ENCODE data around the gene NGEF. TPM values are rescaled to one million over a fixed set of nuclear protein-coding genes. Genes with fewer than 3 reads are reported as not detected.
A peak's percentile ranks its signal among the peaks of the same experiment; 100 is the strongest.

NGEF gene
- total and polyA plus RNA-seq, 4 donors = 15.4 to 46.3 (median 29.2) TPM

DNA sequence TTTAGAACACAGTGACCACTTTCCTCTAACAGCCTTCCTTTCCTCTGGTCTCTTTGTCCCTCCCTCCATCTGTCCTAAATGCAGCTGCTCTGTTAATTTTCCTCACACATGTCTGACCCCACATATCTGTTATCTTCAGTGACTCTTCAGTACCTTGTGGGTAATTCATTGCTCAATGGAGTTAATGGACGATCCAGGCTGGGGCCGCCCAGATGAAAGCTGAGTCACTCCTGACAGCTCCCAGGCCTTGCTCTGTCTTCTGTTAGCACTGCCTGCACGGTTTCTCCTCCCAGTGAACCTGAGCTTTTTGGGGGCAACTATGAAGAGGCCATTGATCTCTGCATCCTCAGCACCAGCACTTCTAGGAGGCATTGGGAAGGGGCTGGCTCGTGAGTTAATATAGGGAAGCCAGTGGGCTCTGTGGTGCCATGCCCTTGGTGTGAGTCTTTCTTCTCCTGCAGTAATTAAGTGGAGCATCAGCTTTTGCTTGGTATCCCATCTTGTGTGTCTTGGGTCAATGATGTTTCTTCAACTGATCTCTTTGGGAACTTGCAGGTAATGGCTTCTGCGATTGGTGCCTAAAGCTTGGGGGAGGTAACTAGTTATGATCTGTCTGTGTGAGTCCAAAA, 75.7 kb downstream of the NGEF start:
- no peaks in the 10 kb centered on the region for H3K4me1 ChIP-seq (ENCODE audit: control insufficient read depth, insufficient read depth, low read length)
- WGBS (ENCODE audit: insufficient coverage) = 75% methylated on average over 5 of the region's 5 CpGs
- DNase-seq (ENCODE audit: low read depth in 4 of 6, low spot score in 6 of 6) = no peak
- no peaks in the 10 kb centered on the region for H3K27me3 ChIP-seq (ENCODE audit: control insufficient read depth, insufficient read depth, low read length)
- no peak overlapping the region for H3K27ac ChIP-seq (ENCODE audit: low read depth, low read length)
- no peaks in the 10 kb centered on the region for H3K36me3 ChIP-seq (ENCODE audit: control insufficient read depth, insufficient read depth, low read length)
- H3K4me3 ChIP-seq (ENCODE audit: low read depth, low read length) = no peak overlapping the region
- H3K9me3 ChIP-seq (ENCODE audit: control insufficient read depth, insufficient read depth, low read length) = no peaks in the 10 kb centered on the region

DNA sequence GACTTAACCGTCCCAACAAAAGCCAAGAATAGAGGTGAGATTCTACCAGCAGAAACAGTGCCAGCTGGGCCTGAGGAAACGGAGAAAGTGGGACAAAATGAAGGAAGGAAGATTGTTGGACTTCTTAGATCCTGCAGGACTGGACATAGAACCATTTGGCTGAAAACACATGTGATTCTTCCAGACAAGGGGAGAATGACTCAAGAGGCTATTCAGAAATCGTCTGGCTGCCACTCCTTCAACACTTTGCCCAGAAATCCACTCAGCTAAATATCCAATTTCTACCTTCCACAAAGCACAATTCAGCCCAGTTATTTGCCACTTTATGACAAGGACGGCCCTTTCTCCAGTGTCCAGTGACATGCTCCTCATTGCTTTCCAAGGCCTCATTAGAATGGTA, 81.4 kb downstream of the NGEF start:
- H3K4me3 ChIP-seq (ENCODE audit: low read depth, low read length) = no peak overlapping the region
- DNase-seq (ENCODE audit: low read depth in 4 of 6, low spot score in 6 of 6) = no peak
- H3K4me1 ChIP-seq (ENCODE audit: control insufficient read depth, insufficient read depth, low read length) = peaks cover 17% of the 10 kb centered on the region
- no peak overlapping the region for H3K27ac ChIP-seq (ENCODE audit: low read depth, low read length)
- H3K36me3 ChIP-seq (ENCODE audit: control insufficient read depth, insufficient read depth, low read length) = no peaks in the 10 kb centered on the region
- peaks cover 7% of the 10 kb centered on the region for H3K27me3 ChIP-seq (ENCODE audit: control insufficient read depth, insufficient read depth, low read length)
- H3K9me3 ChIP-seq (ENCODE audit: control insufficient read depth, insufficient read depth, low read length) = no peaks in the 10 kb centered on the region
- WGBS (ENCODE audit: insufficient coverage) = 86% methylated on average over 3 of the region's 4 CpGs

DNA sequence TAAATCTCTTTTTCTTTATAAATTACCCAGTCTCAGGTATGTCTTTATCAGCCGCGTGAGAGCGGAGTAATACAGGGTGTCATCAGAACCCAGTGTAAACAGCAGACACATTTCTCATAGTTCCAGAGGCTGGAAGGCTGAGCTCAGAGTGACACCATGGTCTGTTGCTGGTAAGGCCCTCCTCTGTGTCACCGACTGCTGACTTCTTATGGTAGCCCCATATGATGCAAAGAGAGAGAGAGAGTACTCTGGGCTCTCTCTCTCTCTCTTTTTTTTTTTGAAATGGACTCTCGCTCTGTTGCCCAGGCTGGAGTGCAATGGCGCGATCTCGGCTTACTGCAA, 83.0 kb downstream of the NGEF start:
- 67% methylated on average over 3 of the region's 8 CpGs for WGBS (ENCODE audit: insufficient coverage)
- Histone ChIP-seq H3K4me3 (ENCODE audit: low read depth, low read length) (no peak overlapping the region), H3K4me1 (ENCODE audit: control insufficient read depth, insufficient read depth, low read length) (peaks cover 32% of the 10 kb centered on the region), H3K9me3 (ENCODE audit: control insufficient read depth, insufficient read depth, low read length) (no peaks in the 10 kb centered on the region), H3K27ac (ENCODE audit: low read depth, low read length) (no peak overlapping the region), H3K27me3 (ENCODE audit: control insufficient read depth, insufficient read depth, low read length) (peaks cover 23% of the 10 kb centered on the region), H3K36me3 (ENCODE audit: control insufficient read depth, insufficient read depth, low read length) (no peaks in the 10 kb centered on the region)
- DNase-seq (ENCODE audit: low read depth in 4 of 6, low spot score in 6 of 6) = no peak

DNA sequence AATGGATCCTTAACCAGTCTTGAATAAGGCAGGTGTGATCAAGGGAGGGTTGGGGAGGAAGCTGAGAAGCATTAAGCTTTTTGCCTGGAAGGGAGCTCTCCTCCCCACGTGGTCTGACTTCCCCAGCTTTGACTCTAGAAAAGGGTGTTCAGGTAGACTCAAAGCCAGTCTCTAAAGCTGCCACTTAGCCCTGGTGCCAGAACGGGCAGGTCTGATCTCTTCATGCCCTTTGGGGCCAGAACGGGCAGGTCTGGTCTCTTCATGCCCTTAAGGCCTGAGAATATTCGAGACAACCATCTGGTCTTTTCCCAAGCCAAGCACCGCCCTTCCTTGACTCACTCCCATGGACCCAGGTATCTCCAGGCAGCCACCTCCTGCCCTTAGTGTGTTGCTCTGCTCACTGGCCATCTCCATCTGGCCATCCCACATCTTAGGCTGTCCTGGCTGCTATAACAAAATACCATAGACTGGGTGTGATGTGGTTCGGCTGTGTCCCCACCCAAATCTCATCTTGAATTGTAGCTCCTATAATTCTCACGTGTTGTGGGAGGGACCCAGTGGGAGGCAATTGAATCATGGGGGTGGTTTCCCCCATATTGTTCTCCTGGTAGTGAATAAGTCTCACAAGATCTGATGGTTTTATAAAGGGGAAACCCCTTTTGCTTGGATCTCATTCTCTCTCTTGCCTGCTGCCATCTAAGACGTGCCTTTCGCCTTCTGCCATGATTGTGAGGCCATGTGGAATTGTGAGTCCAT, 83.6 kb downstream of the NGEF start:
- 75% methylated on average over 5 of the region's 9 CpGs for WGBS (ENCODE audit: insufficient coverage)
- Histone ChIP-seq H3K9me3 (ENCODE audit: control insufficient read depth, insufficient read depth, low read length) (no peaks in the 10 kb centered on the region), H3K27ac (ENCODE audit: low read depth, low read length) (no peak overlapping the region), H3K4me3 (ENCODE audit: low read depth, low read length) (no peak overlapping the region), H3K27me3 (ENCODE audit: control insufficient read depth, insufficient read depth, low read length) (peaks cover 25% of the 10 kb centered on the region), H3K36me3 (ENCODE audit: control insufficient read depth, insufficient read depth, low read length) (no peaks in the 10 kb centered on the region), H3K4me1 (ENCODE audit: control insufficient read depth, insufficient read depth, low read length) (peaks cover 32% of the 10 kb centered on the region)
- peak in 1 of 6 donors; percentile 5 for DNase-seq (ENCODE audit: low read depth in 4 of 6, low spot score in 6 of 6)

DNA sequence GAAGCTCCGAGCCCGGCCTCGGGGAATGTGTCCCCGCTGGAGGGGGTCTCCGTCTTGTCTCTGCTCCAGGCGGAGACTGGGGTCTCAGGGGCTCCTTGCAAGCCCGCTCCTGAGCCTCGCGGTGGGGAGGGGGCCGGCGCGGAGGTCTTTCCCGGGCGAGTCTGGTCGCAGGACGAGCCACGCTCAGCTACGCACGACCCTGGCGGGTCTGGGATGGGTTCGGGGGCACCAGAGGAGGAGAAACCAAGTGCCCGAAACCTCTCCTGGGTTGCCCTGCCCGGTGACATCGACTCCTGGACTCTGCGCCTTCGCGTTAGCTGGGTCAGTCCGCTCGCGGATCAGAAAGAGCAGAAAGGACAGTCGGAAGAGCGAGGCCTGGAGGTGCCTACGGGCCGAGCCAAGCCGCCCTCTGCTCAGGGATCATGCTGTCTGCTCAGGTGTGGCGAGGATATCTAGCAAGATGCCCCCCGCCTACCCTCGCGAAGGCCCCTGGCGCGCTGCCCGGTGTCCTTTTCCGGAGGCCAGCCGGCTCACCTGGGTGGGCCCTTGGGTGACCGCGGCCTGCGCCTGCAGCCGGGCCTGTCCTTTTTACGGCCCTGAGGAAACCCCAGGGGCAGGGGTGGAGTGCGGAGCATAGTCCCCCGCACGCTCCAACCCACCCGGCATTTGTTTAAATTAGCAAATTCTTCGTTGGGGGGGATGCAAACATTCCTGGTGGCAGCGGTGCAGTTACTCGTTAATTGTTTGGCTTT, 84.3 kb downstream of the NGEF start:
- DNase-seq (ENCODE audit: low read depth in 4 of 6, low spot score in 6 of 6) = peak in 1 of 6 donors; percentile 31
- H3K27ac ChIP-seq (ENCODE audit: low read depth, low read length) = no peak overlapping the region
- H3K9me3 ChIP-seq (ENCODE audit: control insufficient read depth, insufficient read depth, low read length) = no peaks in the 10 kb centered on the region
- H3K4me3 ChIP-seq (ENCODE audit: low read depth, low read length) = peak overlapping the region; percentile 11
- peaks cover 32% of the 10 kb centered on the region for H3K4me1 ChIP-seq (ENCODE audit: control insufficient read depth, insufficient read depth, low read length)
- 13% methylated on average over 54 of the region's 56 CpGs for WGBS (ENCODE audit: insufficient coverage)
- peaks cover 25% of the 10 kb centered on the region for H3K27me3 ChIP-seq (ENCODE audit: control insufficient read depth, insufficient read depth, low read length)
- peaks cover under 1% of the 10 kb centered on the region for H3K36me3 ChIP-seq (ENCODE audit: control insufficient read depth, insufficient read depth, low read length)

DNA sequence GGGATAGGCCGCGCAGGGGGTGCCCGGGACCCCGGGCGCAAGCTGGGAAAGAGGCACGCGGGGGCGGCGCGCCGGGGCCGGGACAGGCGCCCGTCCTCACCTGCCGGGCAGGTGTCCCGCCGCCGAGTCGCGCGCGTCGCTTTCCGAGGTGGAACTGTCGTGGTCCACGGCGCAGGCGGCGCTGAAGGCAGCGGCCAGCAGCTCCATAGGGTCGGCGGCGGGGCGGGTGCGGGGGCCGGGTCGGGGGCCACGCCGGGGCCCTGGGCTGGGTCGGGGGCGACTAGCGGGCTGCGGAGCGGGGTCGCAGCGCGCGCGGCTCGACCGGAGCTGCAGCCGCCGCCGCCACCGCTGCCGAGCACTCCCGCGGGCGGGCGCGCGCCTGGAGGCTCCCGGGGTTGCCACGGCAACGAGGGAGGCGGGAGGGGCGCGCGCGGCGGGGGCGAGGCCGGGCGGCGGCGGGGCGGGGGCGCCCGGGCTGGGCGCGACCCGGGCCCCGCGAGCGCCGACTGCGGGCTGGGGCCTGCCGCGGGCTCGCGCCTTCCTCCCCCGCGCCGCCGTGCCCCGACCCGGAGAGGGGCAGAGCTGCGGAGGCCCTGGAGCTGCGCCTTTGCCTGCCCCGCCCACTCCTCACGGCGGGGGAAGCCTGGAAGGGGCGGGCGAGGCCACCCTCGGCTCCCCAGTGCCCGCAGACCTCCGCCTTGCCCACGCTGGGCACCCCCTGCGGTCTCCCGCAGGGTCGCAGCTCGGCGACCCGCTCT, 85.1 kb downstream of the NGEF start:
- Histone ChIP-seq H3K4me3 (ENCODE audit: low read depth, low read length) (peak overlapping the region; percentile 11), H3K27me3 (ENCODE audit: control insufficient read depth, insufficient read depth, low read length) (peaks cover 25% of the 10 kb centered on the region), H3K9me3 (ENCODE audit: control insufficient read depth, insufficient read depth, low read length) (no peaks in the 10 kb centered on the region), H3K36me3 (ENCODE audit: control insufficient read depth, insufficient read depth, low read length) (peaks cover 6% of the 10 kb centered on the region), H3K27ac (ENCODE audit: low read depth, low read length) (no peak overlapping the region), H3K4me1 (ENCODE audit: control insufficient read depth, insufficient read depth, low read length) (peaks cover 32% of the 10 kb centered on the region)
- under 1% methylated on average over 114 of the region's 114 CpGs for WGBS (ENCODE audit: insufficient coverage)
- DNase-seq (ENCODE audit: low read depth in 4 of 6, low spot score in 6 of 6) = peak in 3 of 6 donors; percentile 40 to 82 (median 81)

DNA sequence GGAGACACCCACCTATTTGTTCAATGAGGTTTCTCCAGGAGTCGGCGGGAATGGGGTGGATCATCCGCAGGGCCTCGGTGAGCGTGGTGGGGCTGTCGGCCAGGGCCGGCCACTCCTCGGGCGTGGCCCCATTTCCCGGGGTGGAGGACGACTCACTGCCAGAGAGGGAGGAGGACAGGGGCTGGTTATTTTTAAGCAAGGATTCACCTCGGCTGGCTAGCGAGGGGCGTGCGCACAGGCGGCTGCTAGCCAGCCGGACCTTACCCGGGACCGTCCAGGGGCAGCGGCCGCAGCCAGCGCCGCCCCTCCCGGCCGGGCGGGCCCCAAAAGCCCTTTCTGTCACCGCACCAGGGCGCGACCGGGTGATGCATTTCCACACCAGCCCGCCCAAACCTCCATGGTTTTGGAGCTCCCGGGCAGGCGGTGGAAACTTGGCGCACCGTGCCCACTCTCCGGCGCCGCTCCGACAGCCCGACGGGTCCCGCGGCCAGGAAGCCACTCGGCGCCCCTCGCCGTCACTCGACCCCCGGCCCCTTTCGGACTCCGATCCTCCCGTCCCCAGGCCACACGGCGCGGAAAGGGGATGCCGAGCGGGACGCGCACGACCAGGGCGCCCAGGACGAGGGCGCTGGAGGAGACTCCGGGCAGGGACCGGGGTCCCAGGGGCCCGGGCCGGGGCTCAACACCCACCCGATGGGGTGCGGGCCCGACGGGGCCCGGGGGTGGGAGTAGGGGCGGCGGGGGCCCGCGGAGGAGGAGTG, 85.8 kb downstream of the NGEF start:
- H3K27me3 ChIP-seq (ENCODE audit: control insufficient read depth, insufficient read depth, low read length) = peaks cover 25% of the 10 kb centered on the region
- H3K36me3 ChIP-seq (ENCODE audit: control insufficient read depth, insufficient read depth, low read length) = peaks cover 6% of the 10 kb centered on the region
- peaks cover 32% of the 10 kb centered on the region for H3K4me1 ChIP-seq (ENCODE audit: control insufficient read depth, insufficient read depth, low read length)
- H3K27ac ChIP-seq (ENCODE audit: low read depth, low read length) = no peak overlapping the region
- H3K9me3 ChIP-seq (ENCODE audit: control insufficient read depth, insufficient read depth, low read length) = no peaks in the 10 kb centered on the region
- under 1% methylated on average over 76 of the region's 76 CpGs for WGBS (ENCODE audit: insufficient coverage)
- DNase-seq (ENCODE audit: low read depth in 4 of 6, low spot score in 6 of 6) = peak in 2 of 6 donors; percentile 11 to 30
- H3K4me3 ChIP-seq (ENCODE audit: low read depth, low read length) = peak overlapping the region; percentile 24

DNA sequence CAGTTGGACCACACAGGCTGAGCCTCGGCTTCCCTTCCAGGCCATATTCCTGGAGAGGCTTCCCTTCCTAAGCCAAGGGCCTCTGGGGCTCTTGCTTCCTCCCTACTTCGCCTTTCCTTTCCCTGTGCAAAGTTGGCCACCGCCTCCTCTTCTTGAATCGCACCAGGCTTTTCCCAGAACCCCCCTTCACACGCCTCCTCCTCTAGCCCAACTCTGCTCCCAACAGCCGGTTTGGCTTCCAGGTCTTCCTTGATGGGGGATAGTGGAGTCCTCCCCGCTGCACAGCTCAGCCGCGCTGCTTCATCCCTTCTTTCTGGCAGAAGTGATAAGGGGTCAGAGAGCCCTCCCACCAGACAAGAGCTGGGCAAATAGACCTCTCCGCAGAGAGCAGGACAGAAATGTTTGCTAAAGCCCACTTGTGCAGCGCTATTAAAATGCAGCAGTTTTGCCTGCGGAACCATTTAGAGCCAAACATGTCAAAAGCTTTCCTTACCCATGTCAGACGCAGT, 86.6 kb downstream of the NGEF start:
- H3K4me3 ChIP-seq (ENCODE audit: low read depth, low read length) = peak overlapping the region; percentile 24
- peaks cover 32% of the 10 kb centered on the region for H3K4me1 ChIP-seq (ENCODE audit: control insufficient read depth, insufficient read depth, low read length)
- no peak overlapping the region for H3K27ac ChIP-seq (ENCODE audit: low read depth, low read length)
- peak in 1 of 6 donors; percentile 40 for DNase-seq (ENCODE audit: low read depth in 4 of 6, low spot score in 6 of 6)
- H3K27me3 ChIP-seq (ENCODE audit: control insufficient read depth, insufficient read depth, low read length) = peaks cover 25% of the 10 kb centered on the region
- WGBS (ENCODE audit: insufficient coverage) = 13% methylated on average over 9 of the region's 13 CpGs
- no peaks in the 10 kb centered on the region for H3K9me3 ChIP-seq (ENCODE audit: control insufficient read depth, insufficient read depth, low read length)
- H3K36me3 ChIP-seq (ENCODE audit: control insufficient read depth, insufficient read depth, low read length) = peaks cover 10% of the 10 kb centered on the region

DNA sequence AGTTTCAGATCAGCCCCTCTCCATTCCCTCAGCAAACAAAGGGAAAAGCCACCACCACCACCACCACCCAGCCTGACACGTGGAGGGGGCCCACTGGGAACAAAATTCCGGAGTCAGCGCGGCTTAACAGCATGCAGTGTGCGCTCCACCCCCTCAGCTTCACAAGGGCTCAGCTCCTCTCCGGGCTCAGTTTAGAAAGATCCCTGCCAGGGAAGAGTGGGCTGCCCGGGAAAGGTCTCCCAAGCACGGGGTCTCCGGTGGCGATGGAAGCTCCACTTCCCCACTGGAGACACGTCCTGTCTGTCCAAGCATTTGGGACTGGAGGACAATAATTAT, 87.3 kb downstream of the NGEF start:
- Histone ChIP-seq H3K36me3 (ENCODE audit: control insufficient read depth, insufficient read depth, low read length) (peaks cover 10% of the 10 kb centered on the region), H3K9me3 (ENCODE audit: control insufficient read depth, insufficient read depth, low read length) (no peaks in the 10 kb centered on the region), H3K27ac (ENCODE audit: low read depth, low read length) (no peak overlapping the region), H3K4me3 (ENCODE audit: low read depth, low read length) (no peak overlapping the region), H3K4me1 (ENCODE audit: control insufficient read depth, insufficient read depth, low read length) (peaks cover 32% of the 10 kb centered on the region), H3K27me3 (ENCODE audit: control insufficient read depth, insufficient read depth, low read length) (peaks cover 25% of the 10 kb centered on the region)
- 7% methylated on average over 3 of the region's 11 CpGs for WGBS (ENCODE audit: insufficient coverage)
- peak in 1 of 6 donors; percentile 46 for DNase-seq (ENCODE audit: low read depth in 4 of 6, low spot score in 6 of 6)

Data from spinal cord (tissue), 10 donors.